GM23338 (cell line): ENCODE data around the gene CGNL1. TPM values are rescaled to one million over a fixed set of nuclear protein-coding genes. Genes with fewer than 3 reads are reported as not detected.

Experiments
- ATAC-seq: fragments of 200-7000 bp; cut with Tn5 transposase; 3 replicates; pipeline ENCODE4 v1.9.1; 2020
- DNase-seq: peaks from one replicate; pipeline ENCODE4 v3.0.0-alpha.2; 2015; ENCODE audit warnings: low spot score
- H2AFZ ChIP-seq: fragments of 200-600 bp; sonication (generic); 2 replicates; pipeline ENCODE4 v1.8.0; 2016; ENCODE audit warnings: antibody characterized with exemption, mild to moderate bottlenecking, moderate library complexity
- H3F3A ChIP-seq: fragments of 200-600 bp; sonication (generic); replicated peaks from 2 replicates; pipeline ENCODE4 v1.8.0; 2017; ENCODE audit warnings: antibody characterized with exemption, mixed run types, low read depth
- H3K27ac ChIP-seq: fragments of 200-600 bp; sonication (generic); 2 replicates; pipeline ENCODE4 v1.6.1; 2016; ENCODE audit warnings: low read depth
- H3K27me3 ChIP-seq: fragments of 200-600 bp; sonication (generic); 2 replicates; pipeline ENCODE4 v1.8.0; 2016; ENCODE audit warnings: mild to moderate bottlenecking, mixed run types, moderate library complexity; ENCODE audit not compliant: insufficient read depth
- H3K36me3 ChIP-seq: fragments of 200-600 bp; sonication (generic); 2 replicates; pipeline ENCODE4 v1.8.0; 2016; ENCODE audit warnings: mild to moderate bottlenecking; ENCODE audit not compliant: insufficient read depth
- H3K4me1 ChIP-seq: fragments of 200-600 bp; sonication (generic); 2 replicates; pipeline ENCODE4 v1.8.0; 2016; ENCODE audit warnings: mild to moderate bottlenecking, moderate library complexity; ENCODE audit not compliant: insufficient read depth
- H3K4me2 ChIP-seq: fragments of 200-600 bp; sonication (generic); 2 replicates; pipeline ENCODE4 v1.7.1; 2017; ENCODE audit warnings: mixed run types
- H3K4me3 ChIP-seq: fragments of 200-600 bp; sonication (generic); 2 replicates; pipeline ENCODE4 v1.6.1; 2016; ENCODE audit warnings: mixed run types
- H3K79me2 ChIP-seq: fragments of 200-600 bp; sonication (generic); replicated peaks from 2 replicates; pipeline ENCODE4 v1.8.0; 2017; ENCODE audit warnings: mild to moderate bottlenecking; ENCODE audit not compliant: insufficient read depth
- H3K9me2 ChIP-seq: fragments of 200-600 bp; sonication (generic); 2 replicates; pipeline ENCODE4 v1.8.0; 2017; ENCODE audit not compliant: insufficient read depth
- H4K20me1 ChIP-seq: fragments of 200-600 bp; sonication (generic); replicated peaks from 2 replicates; pipeline ENCODE4 v1.8.0; 2017; ENCODE audit warnings: mild to moderate bottlenecking; ENCODE audit not compliant: insufficient read depth
- H3K27ac Mint-ChIP-seq: 2 replicates; pipeline ENCODE4 v1.8.0; 2020; ENCODE audit warnings: inconsistent platforms, mild to moderate bottlenecking, moderate library complexity, mixed read lengths
- H3K27me3 Mint-ChIP-seq: 3 replicates; pipeline ENCODE4 v1.8.0; 2022; ENCODE audit warnings: low read depth, mild to moderate bottlenecking, moderate library complexity, mixed read lengths, inconsistent platforms; ENCODE audit not compliant: insufficient read depth, poor library complexity
- H3K36me3 Mint-ChIP-seq: 3 replicates; pipeline ENCODE4 v1.8.0; 2021; ENCODE audit warnings: low read depth, mild to moderate bottlenecking, inconsistent platforms, moderate library complexity, mixed read lengths
- H3K4me1 Mint-ChIP-seq: 3 replicates; pipeline ENCODE4 v1.8.0; 2020; ENCODE audit warnings: mild to moderate bottlenecking, inconsistent platforms, mixed read lengths
- H3K4me3 Mint-ChIP-seq: 3 replicates; pipeline ENCODE4 v1.8.0; 2021; ENCODE audit warnings: moderate library complexity, mild to moderate bottlenecking, inconsistent platforms, mixed read lengths
- H3K9me3 Mint-ChIP-seq: 3 replicates; pipeline ENCODE4 v1.8.0; 2020; ENCODE audit warnings: moderate library complexity, mild to moderate bottlenecking, inconsistent platforms, mixed read lengths
- CREB1 ChIP-seq: fragments of 250-450 bp; sonication (Bioruptor Pico); IDR thresholded peaks from 2 replicates; pipeline ENCODE4 v1.5.0; 2020; ENCODE audit warnings: low read depth, mild to moderate bottlenecking, moderate library complexity
- EZH2 ChIP-seq: fragments of 200-600 bp; sonication (generic); IDR thresholded peaks from one replicate; pipeline ENCODE4 v1.8.0; 2017; ENCODE audit warnings: antibody characterized with exemption, mild to moderate bottlenecking, low read depth; ENCODE audit not compliant: unreplicated experiment
- EZH2phosphoT487 ChIP-seq: fragments of 200-600 bp; sonication (generic); IDR thresholded peaks from one replicate; pipeline ENCODE4 v1.8.1; 2018; ENCODE audit warnings: antibody characterized with exemption; ENCODE audit not compliant: unreplicated experiment
- JUNB ChIP-seq: IDR thresholded peaks from one replicate; pipeline ENCODE4 v1.6.1; 2016; ENCODE audit warnings: antibody characterized with exemption; ENCODE audit not compliant: unreplicated experiment
- NANOG ChIP-seq: IDR thresholded peaks from 2 replicates; pipeline ENCODE4 v1.6.1; 2016; ENCODE audit warnings: antibody characterized with exemption, borderline replicate concordance
- POLR2AphosphoS5 ChIP-seq: IDR thresholded peaks from 2 replicates; pipeline ENCODE4 v1.6.1; 2016; ENCODE audit warnings: antibody characterized with exemption, low read depth
- STAT1 ChIP-seq: IDR thresholded peaks from one replicate; pipeline ENCODE4 v1.6.1; 2016; ENCODE audit warnings: antibody characterized with exemption; ENCODE audit not compliant: unreplicated experiment
- ZNF114 ChIP-seq: fragments of 250-450 bp; sonication (Bioruptor Pico); IDR thresholded peaks from 2 replicates; pipeline ENCODE4 v1.5.0; 2020; ENCODE audit warnings: mild to moderate bottlenecking, moderate library complexity
- ZNF331 ChIP-seq: fragments of 250-450 bp; sonication (Bioruptor Pico); IDR thresholded peaks from 2 replicates; pipeline ENCODE4 v1.5.0; 2020; ENCODE audit warnings: low read depth, mild to moderate bottlenecking, moderate library complexity
- polyA plus RNA-seq: library from polyadenylated mRNA; unstranded; fragments of >200 nt; fragmentation: Nextera tagmentation; extraction: Ambion mirVana; gene quantifications from 2 replicates; pipeline ENCODE4 v1.2.1, GENCODE V29; 2016
- total RNA-seq: library from RNA; depleted of rRNA; stranded (reverse); fragments of >200 nt; shearing (Covaris generic); gene quantifications from 2 replicates; pipeline ENCODE4 v1.2.3, GENCODE V29; 2014
- TF ChIP-seq, protein P1 (sequence below): IDR thresholded peaks from 2 replicates; pipeline ENCODE4 v1.6.1; 2016; ENCODE audit warnings: antibody characterized with exemption
- TF ChIP-seq, protein P2 (sequence below): fragments of 250-450 bp; sonication (Bioruptor Pico); IDR thresholded peaks from 2 replicates; pipeline ENCODE4 v1.5.0; 2020; ENCODE audit warnings: mild to moderate bottlenecking, moderate library complexity
- TF ChIP-seq, protein P3 (sequence below): IDR thresholded peaks from one replicate; pipeline ENCODE4 v1.6.1; 2018; ENCODE audit warnings: antibody characterized with exemption; ENCODE audit not compliant: unreplicated experiment
- TF ChIP-seq, protein P4 (sequence below), 2 experiments: fragments of 200-600 bp in 1 of 2; sonication (generic) in 1 of 2; conservative IDR thresholded peaks; 2 replicates each; pipeline versions ENCODE4 v1.5.1 to v1.6.1; 2016 to 2017; ENCODE audit warnings: antibody characterized with exemption in 2 of 2, low read depth in 2 of 2, mild to moderate bottlenecking in 2 of 2, moderate library complexity in 1 of 2

CGNL1 gene
- total and polyA plus RNA-seq, 2 experiments from 2014 or later, result 20.0 to 57.8 TPM

DNA sequence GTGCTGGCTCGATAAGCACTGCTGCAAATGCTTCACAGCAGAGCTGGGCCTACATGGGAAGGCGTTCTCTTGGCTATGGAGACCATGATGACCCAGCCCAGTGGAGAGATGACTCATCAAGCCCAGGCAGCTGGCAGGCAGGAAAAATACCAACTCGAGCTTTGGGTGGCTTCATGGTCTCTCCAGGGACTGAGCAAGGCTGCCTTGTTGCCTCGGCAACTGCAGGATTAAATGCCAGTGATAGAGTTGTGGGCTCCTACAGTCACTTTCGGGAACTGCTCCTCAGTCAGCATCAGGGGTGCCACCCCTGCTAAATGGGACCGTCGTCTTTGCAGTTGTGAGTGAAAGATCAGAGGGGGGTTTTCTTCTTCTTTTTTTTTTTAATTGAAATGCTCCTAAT is 160.8 kb downstream of the CGNL1 start:
- Histone ChIP-seq H3K79me2 (no peaks in the 10 kb centered on the region), H3F3A (0 out of 2 replicates have a peak, but pooled peaks cover 5% of the 10 kb centered on the region), H4K20me1 (no peaks in the 10 kb centered on the region), H2AFZ (no peak overlapping the region), H3K9me2 (no peaks in the 10 kb centered on the region), H3K4me1 (peaks cover 13% of the 10 kb centered on the region; the same call in 1 of the 2 replicates), H3K4me2 (no peak overlapping the region), H3K4me3 (no peak overlapping the region), H3K36me3 (peaks cover 32% of the 10 kb centered on the region), H3K27ac (no peak overlapping the region), H3K27me3 (no peaks in the 10 kb centered on the region)
- Mint-ChIP-seq H3K4me3 (no peak overlapping the region), H3K27ac (no peak overlapping the region), H3K36me3 (peaks cover 55% of the 10 kb centered on the region), H3K4me1 (peaks cover 17% of the 10 kb centered on the region), H3K9me3 (peaks cover 11% of the 10 kb centered on the region), H3K27me3 (no peaks in the 10 kb centered on the region)
- DNase-seq (peak; percentile 63), ATAC-seq (peak; percentile 57)
- TF ChIP-seq CREB1 (no peak), STAT1 (no peak), EZH2 (no peak), NANOG (no peak), POLR2AphosphoS5 (no peak), ZNF331 (CRISPR knock-in tag) (no peak), EZH2phosphoT487 (no peak), JUNB (no peak), ZNF114 (CRISPR knock-in tag) (no peak)
- TF ChIP-seq, protein P1, sequence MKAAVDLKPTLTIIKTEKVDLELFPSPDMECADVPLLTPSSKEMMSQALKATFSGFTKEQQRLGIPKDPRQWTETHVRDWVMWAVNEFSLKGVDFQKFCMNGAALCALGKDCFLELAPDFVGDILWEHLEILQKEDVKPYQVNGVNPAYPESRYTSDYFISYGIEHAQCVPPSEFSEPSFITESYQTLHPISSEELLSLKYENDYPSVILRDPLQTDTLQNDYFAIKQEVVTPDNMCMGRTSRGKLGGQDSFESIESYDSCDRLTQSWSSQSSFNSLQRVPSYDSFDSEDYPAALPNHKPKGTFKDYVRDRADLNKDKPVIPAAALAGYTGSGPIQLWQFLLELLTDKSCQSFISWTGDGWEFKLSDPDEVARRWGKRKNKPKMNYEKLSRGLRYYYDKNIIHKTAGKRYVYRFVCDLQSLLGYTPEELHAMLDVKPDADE, result no peak
- TF ChIP-seq, protein P2, sequence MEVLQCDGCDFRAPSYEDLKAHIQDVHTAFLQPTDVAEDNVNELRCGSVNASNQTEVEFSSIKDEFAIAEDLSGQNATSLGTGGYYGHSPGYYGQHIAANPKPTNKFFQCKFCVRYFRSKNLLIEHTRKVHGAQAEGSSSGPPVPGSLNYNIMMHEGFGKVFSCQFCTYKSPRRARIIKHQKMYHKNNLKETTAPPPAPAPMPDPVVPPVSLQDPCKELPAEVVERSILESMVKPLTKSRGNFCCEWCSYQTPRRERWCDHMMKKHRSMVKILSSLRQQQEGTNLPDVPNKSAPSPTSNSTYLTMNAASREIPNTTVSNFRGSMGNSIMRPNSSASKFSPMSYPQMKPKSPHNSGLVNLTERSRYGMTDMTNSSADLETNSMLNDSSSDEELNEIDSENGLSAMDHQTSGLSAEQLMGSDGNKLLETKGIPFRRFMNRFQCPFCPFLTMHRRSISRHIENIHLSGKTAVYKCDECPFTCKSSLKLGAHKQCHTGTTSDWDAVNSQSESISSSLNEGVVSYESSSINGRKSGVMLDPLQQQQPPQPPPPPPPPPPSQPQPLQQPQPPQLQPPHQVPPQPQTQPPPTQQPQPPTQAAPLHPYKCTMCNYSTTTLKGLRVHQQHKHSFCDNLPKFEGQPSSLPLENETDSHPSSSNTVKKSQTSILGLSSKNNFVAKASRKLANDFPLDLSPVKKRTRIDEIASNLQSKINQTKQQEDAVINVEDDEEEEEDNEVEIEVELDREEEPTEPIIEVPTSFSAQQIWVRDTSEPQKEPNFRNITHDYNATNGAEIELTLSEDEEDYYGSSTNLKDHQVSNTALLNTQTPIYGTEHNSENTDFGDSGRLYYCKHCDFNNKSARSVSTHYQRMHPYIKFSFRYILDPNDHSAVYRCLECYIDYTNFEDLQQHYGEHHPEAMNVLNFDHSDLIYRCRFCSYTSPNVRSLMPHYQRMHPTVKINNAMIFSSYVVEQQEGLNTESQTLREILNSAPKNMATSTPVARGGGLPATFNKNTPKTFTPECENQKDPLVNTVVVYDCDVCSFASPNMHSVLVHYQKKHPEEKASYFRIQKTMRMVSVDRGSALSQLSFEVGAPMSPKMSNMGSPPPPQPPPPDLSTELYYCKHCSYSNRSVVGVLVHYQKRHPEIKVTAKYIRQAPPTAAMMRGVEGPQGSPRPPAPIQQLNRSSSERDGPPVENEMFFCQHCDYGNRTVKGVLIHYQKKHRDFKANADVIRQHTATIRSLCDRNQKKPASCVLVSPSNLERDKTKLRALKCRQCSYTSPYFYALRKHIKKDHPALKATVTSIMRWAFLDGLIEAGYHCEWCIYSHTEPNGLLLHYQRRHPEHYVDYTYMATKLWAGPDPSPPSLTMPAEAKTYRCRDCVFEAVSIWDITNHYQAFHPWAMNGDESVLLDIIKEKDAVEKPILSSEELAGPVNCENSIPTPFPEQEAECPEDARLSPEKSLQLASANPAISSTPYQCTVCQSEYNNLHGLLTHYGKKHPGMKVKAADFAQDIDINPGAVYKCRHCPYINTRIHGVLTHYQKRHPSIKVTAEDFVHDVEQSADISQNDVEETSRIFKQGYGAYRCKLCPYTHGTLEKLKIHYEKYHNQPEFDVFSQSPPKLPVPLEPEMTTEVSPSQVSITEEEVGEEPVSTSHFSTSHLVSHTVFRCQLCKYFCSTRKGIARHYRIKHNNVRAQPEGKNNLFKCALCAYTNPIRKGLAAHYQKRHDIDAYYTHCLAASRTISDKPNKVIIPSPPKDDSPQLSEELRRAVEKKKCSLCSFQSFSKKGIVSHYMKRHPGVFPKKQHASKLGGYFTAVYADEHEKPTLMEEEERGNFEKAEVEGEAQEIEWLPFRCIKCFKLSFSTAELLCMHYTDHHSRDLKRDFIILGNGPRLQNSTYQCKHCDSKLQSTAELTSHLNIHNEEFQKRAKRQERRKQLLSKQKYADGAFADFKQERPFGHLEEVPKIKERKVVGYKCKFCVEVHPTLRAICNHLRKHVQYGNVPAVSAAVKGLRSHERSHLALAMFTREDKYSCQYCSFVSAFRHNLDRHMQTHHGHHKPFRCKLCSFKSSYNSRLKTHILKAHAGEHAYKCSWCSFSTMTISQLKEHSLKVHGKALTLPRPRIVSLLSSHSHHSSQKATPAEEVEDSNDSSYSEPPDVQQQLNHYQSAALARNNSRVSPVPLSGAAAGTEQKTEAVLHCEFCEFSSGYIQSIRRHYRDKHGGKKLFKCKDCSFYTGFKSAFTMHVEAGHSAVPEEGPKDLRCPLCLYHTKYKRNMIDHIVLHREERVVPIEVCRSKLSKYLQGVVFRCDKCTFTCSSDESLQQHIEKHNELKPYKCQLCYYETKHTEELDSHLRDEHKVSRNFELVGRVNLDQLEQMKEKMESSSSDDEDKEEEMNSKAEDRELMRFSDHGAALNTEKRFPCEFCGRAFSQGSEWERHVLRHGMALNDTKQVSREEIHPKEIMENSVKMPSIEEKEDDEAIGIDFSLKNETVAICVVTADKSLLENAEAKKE, result no peak
- TF ChIP-seq, protein P3, sequence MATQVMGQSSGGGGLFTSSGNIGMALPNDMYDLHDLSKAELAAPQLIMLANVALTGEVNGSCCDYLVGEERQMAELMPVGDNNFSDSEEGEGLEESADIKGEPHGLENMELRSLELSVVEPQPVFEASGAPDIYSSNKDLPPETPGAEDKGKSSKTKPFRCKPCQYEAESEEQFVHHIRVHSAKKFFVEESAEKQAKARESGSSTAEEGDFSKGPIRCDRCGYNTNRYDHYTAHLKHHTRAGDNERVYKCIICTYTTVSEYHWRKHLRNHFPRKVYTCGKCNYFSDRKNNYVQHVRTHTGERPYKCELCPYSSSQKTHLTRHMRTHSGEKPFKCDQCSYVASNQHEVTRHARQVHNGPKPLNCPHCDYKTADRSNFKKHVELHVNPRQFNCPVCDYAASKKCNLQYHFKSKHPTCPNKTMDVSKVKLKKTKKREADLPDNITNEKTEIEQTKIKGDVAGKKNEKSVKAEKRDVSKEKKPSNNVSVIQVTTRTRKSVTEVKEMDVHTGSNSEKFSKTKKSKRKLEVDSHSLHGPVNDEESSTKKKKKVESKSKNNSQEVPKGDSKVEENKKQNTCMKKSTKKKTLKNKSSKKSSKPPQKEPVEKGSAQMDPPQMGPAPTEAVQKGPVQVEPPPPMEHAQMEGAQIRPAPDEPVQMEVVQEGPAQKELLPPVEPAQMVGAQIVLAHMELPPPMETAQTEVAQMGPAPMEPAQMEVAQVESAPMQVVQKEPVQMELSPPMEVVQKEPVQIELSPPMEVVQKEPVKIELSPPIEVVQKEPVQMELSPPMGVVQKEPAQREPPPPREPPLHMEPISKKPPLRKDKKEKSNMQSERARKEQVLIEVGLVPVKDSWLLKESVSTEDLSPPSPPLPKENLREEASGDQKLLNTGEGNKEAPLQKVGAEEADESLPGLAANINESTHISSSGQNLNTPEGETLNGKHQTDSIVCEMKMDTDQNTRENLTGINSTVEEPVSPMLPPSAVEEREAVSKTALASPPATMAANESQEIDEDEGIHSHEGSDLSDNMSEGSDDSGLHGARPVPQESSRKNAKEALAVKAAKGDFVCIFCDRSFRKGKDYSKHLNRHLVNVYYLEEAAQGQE, result no peak
- TF ChIP-seq, protein P4, sequence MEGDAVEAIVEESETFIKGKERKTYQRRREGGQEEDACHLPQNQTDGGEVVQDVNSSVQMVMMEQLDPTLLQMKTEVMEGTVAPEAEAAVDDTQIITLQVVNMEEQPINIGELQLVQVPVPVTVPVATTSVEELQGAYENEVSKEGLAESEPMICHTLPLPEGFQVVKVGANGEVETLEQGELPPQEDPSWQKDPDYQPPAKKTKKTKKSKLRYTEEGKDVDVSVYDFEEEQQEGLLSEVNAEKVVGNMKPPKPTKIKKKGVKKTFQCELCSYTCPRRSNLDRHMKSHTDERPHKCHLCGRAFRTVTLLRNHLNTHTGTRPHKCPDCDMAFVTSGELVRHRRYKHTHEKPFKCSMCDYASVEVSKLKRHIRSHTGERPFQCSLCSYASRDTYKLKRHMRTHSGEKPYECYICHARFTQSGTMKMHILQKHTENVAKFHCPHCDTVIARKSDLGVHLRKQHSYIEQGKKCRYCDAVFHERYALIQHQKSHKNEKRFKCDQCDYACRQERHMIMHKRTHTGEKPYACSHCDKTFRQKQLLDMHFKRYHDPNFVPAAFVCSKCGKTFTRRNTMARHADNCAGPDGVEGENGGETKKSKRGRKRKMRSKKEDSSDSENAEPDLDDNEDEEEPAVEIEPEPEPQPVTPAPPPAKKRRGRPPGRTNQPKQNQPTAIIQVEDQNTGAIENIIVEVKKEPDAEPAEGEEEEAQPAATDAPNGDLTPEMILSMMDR (conservative IDR thresholded peaks at IDR 0.05; ENCODE audit: low read depth in 2 of 2), result no peak
